NCI-H1105 treated with DMSO at 0.1 percent for 48 hours (cell line): ENCODE results near the gene WFDC2.
A peak's percentile ranks its signal among the peaks of the same experiment; 100 is the strongest.
"Not testable (repeated sequence)": the region's sequence is repeated elsewhere in the genome, so short reads cannot be mapped to it uniquely, and the experiment has no call there.

Experiments used
- DNase-seq: peaks from one replicate; lab custom pipeline; 2025; lab: John Stamatoyannopoulos, UW

WFDC2 gene

DNA sequence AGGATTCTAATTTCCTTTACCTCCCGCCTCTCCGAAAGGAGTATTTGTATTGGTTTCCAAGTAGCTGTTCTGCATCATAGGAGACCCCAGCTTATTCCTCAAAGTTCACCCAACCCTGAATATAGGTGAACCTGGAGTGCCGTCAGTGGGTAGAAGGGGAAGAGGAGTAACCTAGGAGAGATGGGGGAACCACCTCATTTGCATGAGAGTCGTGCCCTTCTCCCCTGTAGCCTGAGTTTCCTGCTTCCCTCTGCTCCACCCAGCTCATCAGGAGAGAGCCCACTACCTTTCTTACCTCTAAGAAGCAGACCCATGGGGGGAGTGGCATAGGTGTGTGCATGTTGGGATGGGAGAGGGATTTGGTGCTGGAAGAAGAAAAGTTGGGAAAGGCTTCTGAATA, 17.3 kb upstream of the WFDC2 start:
- no peak for DNase-seq

DNA sequence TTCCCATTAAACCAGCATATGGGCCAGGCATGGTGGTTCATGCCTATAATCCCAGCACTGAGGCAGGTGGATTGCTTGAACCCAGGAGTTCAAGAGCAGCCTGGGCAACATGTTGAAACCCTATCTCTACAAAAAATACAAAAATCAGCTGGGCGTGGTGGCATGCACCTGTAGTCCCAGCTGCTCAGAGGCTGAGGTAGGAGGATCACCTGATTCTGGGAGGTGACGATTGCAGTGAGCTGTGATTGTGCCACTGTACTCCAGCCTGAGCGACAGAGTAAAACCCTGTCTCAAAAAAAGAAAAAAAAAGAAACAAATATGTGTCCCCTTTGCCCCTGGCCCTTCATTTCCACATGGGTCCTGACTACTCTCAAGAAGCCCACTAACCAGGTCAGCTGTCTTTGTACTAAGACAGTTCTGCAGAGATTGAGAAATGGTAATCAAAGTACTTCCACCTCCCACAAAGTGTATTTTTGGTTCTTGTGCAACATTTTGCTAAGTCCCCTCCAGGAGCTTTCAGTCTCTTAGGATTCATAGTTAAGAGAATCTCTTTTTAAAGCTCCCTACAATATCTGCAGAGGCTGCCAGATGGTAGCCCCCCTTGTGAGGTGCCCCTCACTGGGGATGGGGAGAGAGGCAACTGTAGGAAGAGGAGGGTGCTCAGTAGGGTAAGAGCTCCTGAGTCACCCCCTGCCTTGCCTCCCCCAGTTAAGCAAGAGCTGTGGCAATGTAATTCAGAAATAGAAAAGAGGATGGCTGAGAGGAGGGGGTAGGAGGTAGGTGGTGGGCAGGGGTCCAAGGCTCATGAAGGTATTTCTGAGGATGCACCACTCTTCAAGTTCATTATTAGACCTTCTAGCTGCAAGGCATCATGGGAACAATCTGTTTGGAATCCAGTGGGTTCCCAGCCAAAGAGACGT, 16.5 kb upstream of the WFDC2 start:
- DNase-seq, result no peak

DNA sequence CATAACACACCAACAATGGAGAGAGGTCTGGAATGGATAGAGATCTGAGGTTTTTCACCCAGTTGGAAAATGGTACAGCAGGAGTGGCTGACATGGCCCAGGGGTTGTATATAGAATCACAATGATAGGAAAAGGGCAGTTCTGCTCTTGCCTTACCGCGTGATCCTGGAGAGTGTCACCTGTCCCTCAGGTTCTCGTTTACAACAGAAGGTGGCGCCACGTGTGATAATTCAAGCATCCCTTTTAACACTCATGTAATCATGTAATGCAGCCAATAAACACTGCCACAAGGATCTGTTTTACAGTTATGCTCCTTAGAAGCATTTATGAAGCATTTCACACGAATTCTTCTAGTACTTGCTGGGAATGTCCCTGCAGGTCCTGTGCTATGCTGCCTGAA, 12.9 kb upstream of the WFDC2 start:
- peak; percentile 57 for DNase-seq

DNA sequence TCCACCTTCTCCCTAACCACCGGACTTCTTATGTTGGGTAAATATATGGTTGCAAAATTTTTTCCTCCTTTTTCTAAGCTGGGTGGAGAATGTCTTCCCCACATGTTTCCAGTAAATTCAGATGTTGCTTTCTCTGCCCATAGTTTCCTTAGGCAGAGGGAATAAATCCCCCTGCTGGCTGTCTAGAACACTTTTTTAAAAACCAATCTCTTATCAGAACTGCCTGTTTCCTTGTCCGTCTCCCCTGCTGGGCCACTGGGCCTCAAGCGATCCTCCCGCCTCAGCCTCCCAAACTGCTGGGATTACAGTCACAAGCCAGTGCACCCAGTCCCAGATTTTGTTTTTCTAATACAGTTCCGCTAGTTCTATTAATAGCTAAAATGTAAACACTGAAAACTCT, 9.9 kb upstream of the WFDC2 start:
- peak; percentile 4 for DNase-seq

DNA sequence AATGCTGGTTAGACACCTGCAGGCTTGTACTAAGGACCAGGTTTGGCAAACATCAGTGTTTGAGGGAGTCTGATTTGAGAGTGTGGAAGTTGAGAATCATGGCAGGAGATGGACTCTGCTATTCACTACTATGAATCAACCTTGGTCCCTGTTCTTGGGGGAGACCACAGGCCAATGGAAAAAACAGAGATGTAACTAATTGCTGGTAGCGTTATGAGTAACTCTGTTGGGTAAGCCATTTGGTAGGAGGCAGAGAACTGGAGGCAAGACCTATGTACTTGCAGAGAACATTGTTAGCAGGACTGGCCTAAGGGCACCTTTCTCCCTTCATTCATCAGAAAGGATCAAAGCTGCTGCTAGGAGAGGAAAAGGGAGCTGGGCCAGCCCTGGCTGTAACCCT, 8.3 kb upstream of the WFDC2 start:
- no peak for DNase-seq

DNA sequence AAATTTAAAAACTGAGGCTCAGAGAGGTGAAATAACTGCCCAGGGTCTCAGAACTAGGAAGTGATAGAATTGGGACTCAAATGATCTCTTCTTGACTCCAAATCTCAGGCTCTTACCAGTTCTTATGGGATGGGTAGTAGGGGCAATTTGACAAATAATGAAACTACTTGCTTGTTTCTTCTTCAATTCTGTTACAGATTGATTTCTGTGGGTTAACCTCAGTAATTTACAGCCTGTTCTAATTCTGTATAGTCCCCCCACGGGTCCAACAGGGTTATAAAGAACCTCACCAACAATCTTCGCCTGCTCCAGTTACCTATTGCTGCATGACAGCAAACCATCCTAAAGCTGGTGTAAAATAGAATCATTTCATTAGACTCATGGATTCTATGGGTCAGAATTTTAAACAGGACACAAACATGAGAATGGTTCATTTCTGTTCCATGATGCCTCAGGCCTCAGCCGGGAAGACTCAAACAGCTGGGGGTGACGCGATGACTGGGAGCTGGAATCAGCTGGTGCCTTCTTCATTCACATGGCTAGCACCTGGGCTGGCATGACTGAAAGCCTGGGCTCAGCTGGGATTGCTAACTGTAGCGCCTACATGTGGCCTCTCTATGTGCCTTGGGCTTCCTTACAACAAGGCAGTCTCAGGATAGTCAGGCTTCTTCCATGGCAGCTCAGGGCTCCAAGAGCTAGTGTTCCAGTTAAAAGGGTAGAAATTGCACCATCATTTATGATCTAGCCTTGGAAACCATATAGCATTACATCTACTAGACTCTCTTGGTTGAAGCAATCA, 6.6 kb upstream of the WFDC2 start:
- DNase-seq, result no peak

DNA sequence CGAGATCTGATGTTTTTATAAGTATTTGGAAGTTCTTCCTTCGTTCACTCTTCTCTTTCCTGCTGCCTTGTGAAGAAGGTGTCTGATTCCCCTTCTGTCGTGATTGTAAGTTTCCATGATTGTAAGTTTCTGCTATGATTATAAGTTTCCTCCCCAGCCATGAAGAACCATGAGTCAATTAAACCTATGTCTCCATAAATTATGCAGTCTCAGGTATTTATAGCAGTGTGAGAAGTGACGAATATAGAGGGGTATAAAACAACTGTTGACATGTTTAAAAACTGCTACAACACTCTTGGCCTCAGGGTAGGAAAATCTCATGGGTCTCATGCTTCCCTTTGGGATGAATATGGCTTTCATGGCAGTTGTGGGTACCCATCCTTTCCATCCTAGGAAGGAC, 5.8 kb upstream of the WFDC2 start:
- no peak for DNase-seq

DNA sequence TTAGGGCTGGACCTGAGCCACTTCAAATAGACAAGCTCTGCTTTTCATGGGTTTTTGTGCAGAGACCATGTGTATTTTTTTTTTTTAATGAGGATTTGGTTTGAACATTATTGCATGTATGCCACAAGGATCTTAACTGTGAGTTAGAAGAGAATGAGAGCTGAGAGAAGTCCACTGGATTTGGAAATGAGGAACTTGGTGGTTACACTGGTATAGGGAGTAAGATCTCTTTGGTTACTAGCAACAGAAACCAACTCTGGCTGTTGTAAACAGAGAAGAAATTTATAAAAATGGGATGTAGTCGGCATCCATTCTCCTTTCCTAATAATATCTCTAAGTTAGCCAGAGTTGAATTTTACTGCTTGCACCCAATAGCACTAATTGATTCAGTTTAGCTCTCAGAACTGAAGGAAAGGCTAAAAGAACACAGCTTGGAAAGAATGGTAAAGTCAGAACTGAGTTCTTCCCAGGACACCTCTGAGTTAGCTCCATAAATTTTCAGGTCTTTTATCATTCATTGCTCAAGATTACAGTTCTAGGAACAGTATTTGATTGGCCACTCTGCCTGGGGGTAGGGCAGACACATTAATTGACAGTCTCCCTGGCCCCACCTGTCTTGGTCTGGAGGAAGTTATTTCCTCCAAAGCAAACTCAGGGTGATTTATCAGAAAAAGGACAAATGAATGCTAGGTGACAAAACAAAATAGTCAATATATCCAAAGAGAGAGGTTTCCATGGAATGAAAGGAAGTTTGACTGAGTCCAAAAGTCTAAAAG, 3.9 kb upstream of the WFDC2 start:
- no peak for DNase-seq

DNA sequence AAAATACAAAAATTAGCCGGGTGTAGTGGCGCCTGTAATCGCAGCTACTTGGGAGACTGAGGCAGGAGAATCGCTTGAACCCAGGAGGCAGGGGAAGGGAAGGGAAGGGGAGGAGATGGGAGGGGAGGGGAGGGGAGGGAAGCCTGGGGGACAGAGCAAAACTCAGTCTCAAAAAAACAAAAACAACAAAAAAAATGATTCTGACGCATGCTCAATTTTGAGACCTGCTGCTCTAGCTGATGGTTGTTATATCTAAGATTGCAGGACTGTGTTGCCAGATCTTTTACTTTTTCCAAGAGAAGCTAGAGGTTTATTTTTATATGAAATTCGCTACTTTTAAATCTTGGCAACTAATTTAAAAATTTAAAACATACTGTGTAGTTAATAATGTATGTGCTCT, 2.4 kb upstream of the WFDC2 start:
- no peak for DNase-seq

DNA sequence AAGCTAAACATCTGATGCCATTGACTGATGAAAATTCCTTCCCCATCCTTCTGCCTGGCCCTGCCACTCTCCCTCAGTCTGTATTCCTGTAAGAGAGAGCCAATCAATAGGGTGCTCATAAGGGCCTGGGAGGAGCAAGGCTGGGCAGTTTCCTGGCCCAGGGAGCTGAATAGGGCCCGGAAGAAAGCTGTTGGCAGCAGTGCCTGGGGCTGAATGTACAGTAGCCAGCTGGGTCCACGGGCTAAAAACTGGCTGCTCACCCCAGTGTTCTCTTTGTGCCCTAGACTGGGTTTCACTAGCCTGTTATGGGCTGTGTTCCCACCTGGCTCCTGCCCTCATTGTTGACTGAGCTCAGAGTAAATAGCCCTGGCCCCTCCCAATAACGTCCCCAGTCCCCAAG, 1.7 kb upstream of the WFDC2 start:
- peak; percentile 62 for DNase-seq

DNA sequence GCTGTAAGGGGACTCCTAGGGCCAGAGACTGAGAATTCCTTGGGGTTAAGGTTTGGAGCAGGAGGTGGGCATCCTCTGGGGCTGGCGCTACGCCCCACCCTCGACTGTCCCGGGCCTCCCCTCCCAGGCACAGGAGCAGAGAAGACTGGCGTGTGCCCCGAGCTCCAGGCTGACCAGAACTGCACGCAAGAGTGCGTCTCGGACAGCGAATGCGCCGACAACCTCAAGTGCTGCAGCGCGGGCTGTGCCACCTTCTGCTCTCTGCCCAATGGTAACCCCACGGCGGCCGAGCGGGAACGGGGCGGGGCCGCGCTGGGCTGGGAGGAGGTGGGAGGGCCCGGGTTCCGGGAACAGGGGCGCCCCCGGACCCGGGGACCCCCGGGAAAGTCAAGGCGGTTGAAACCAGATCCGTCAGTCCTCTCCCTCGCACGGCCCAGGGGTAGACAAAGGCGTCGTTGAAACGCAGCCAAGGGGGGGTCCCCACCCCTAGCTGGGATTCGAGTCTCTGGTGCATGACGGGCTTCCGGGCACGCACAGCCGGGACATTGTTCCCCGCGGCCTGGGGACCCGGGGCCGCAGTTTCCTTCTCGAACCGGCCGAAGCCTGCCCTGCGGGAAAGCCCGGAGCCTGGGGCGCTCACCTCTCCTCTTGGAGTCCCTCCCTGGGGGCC, 844 bp downstream of the WFDC2 start:
- DNase-seq, result peak; percentile 64

DNA sequence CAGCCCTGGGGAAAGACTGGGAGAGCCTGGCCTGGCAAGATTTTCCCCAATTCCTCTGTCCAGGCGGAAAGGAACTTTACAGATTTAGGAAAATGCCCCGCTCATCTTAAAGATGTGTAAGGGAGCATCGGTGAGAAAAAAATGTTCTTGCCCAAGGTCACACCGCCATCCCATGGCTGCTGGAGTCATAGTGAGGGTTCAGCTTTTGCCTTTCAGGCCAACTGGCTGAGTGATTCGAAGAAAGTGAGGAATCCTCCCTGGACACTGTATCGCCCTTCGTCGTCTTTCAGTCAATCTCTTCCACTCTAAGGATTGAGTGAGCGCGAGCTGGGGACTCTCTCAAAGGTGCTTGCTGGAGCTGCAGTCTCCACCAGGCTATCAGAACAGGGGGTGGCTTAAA, 1.4 kb downstream of the WFDC2 start:
- DNase-seq, result peak; percentile 17

DNA sequence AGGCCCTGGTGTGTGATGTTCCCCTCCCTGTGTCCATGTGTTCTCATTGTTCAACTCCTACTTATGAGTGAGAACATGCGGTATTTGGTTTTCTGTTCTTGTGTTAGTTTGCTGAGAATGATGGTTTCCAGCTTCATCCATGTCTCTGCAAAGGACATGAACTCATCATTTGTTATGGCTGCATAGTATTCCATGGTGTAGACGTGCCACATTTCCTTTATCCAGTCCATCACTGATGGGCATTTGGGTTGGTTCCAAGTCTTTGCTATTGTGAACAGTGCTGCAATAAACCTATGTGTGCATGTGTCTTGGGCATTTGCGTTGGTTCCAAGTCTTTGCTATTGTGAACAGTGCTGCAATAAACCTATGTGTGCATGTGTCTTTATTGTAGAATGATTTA, 2.7 kb downstream of the WFDC2 start:
- DNase-seq, result not testable (repeated sequence)

DNA sequence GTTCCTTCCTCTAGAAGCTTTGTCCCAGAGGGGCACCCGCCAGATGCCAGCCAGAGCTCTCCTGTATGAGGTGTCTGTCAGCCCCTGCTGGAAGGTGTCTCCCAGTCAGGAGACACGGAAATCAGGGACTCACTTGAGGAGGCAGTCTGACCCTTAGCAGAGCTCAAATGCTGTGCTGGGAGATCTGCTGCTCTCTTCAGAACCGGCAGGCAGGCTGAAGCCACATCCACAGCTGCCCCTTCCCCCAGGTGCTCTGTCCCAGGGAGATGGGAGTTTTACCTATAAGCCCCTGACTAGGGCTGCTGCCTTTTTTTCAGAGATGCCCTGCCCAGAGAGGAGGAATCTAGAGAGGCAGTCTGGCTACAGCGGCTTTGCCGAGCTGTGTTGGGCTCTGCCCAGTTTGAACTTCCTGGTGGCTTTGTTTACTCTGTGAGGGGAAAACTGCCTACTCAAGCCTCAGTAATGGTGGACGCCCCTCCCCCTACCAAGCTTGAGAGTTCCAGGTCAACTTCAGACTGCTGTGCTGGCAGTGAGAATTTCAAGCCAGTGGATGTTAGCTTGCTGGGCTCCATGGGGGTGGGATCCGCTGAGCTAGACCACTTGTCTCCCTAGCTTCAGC, 8.1 kb downstream of the WFDC2 start:
- DNase-seq, result not testable (repeated sequence)

DNA sequence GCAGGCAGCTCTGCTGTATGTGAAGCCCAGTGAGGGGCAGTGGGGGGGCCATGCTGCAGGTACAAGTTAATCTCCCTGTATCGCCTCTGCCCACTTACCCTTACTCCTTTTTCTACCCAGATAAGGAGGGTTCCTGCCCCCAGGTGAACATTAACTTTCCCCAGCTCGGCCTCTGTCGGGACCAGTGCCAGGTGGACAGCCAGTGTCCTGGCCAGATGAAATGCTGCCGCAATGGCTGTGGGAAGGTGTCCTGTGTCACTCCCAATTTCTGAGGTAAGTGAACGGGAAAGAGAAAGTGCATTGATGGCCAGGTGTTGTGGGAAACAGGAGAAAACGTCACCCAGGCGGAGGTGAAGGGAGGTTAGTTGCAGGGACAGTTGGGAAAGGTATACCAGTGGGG, 10.3 kb downstream of the WFDC2 start:
- no peak for DNase-seq

DNA sequence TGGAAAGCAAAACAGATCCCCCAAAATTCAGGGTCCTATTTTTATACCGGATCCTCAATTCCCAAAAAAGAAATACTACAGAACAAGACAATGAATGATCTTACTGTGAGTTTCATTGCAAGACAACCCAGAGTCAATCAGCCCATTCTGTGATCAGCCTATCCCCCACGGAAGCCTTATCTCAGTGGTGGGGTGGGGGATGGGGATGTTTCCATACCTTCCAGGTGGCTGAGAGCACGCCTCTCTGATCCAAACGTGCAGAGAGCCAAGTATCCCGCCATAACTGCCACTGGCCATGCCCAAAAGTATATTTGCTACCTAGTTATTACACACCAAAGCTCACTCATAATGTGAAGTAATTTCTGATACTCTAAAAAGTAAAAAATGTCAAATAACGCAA, 15.1 kb downstream of the WFDC2 start:
- DNase-seq, result no peak

DNA sequence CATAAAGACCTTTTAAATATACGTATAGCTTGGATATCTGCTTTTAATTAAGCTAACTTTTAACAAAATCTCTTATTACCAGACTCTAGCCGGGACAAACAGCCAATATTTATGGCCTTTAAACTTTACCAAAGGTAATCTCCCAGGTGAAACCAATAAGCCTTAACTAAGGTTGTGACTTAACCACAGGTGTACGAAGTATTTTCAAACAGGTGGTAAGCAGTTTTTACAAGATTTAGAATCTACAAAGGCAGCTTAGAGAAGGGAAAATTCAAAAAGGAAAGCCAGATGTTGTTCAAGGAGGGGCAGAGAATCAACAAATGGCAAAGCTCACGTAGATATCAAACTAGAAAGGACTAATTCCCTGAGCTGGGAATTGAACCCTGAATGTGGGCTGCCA, 15.8 kb downstream of the WFDC2 start:
- no peak for DNase-seq

DNA sequence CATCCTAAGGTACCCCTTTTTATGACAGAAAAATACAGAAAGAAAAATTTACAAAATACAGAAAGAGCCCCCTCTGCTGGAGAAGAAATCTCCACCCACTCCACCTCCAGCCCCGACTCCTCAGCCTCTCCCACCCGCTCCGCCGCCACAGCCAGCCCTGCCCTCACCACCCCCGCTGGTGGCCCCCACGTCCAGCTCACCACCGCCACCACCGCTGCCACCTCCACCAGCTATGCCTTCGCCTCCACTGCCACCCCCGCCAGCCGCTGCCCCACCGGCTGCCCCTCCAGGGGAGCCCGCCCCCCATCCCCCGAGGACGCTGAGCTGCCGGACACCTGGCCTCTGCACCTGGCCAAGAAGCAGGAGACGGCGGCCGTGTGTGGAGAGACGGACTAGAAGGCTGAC, 17.7 kb downstream of the WFDC2 start:
- DNase-seq, result no peak

DNA sequence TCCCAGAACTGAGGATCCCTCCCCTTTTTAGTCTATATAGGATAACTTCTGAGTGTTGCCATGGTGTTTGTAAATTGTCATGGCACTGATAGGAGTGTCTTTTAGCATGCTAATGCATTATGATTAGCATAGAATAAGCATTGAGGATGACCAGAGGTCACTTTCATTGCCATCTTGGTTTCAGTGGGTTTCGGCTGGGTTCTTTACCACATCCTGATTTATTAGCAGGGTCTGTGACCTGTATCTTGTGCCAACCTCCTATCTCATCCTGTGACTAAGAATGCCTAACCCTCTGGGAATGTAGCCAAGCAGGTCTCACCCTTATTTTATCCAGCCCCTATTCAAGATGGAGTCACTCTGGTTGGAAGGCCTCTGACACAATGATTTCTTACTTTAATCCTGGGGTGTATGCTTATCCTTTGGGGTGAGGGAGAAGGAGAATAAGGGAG, 19.6 kb downstream of the WFDC2 start:
- DNase-seq, result no peak

DNA sequence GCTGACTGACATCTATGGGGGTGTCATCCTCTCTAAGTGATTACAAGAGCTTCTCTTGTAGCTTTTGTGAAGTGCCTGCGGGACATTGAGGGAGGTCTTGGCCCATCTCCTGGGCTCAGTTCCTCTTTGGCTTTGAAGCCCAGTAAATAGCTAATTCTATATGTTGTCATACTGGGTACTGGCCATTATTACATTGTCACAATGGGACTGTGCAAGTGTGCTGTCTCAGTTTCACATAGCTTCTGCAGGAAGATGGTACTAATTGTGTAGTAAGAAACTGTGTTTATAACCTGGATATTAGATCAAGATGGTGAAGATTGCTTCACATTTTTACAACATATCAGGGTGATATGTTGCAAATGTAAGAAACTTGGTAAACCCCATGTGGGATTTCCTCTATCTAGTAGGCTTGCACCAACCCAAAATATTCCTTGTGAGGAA, 26.0 kb downstream of the WFDC2 start:
- no peak for DNase-seq

DNA sequence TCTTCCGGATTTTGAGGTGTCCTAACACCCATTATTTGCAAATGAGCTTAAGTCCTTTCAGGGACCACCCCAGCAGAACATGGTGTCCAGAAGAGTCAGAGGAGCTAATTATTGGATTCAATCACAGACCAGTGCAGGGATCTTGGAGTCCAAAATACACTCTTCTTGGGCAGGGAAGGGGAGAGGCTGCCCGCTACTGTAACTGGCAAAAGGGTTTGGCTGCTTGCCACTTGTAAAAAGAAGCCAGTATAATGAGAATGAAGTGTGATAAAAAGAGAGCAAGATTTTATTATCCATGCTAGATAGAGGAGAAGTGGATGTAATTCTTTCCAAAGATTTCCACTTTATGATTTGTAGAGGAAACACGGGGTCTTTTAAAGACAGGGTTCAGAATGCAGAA, 26.6 kb downstream of the WFDC2 start:
- no peak for DNase-seq
